Astrocyte of the hippocampus (primary cell): Measurements from ENCODE around the gene TPRG1.
A peak's percentile ranks its signal among the peaks of the same experiment; 100 is the strongest.

Source experiments
- DNase-seq: peaks from one replicate; pipeline ENCODE4 v3.0.0; 2011; ENCODE audit warnings: low read depth, low spot score

TPRG1 gene

DNA sequence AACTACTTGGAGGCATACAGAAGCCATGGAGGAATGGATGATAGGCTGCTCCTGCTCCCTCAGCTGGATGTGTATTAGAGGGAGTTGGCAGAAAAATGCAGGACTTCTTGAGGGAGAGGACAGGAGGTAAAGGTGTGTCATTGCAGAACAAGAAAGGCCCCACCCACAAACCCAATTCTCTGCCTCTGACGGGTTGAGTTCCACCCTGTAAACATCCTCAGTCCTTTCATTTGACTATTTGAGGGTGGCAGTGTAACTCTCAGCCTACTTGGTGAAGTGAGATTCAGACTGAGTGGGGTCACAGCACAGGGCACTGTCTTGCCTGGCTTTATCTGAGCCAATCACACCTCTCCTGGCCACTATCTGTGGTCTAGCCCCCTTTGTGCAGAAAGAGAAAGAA is at the start of gene TPRG1:
TSS of gene TPRG1 (plus strand) at position 265 of the 400 bp plus-strand sequence. CDS start 35,414 bp downstream, outside the sequence.
- no peak for DNase-seq

GRCh38 chr3:189122110-189122509 is 49.7 kb upstream of the TPRG1 start:
- DNase-seq = no peak

DNA sequence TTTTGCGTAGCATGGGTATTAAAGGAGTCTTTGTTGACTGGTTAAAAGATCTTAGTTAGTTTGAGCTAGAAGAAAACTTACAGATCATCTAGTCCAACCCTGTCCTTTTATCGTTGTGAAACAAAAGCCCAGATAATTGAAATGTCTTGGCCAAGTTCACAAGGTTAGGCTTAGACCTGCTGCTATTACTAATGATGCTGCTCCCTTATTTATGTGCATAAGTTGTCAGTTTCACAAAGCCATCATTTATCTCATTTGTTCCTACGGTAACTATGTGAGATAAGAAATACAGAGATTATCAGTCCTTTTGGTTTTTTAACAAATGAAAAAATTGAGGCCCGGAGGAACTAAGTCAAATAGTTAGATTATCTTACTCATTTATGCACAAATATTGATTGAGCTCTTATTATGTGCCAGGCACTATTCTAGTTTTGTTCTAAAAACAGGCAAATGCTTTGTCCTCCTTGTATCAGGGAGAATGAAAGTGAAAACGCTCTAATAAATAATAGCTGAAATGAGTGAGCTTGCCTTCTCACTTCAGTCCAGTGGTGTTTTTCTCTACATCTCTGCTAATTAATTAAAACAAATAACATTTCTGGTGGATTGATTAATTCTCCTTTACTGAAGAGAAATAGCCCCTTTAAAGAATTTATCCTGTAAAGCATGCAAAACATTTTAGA is 49.1 kb upstream of the TPRG1 start:
- no peak for DNase-seq

GRCh38 chr3:189123595-189124387 is 48.0 kb upstream of the TPRG1 start:
- peak; percentile 40 for DNase-seq

- peak; percentile 91 for DNase-seq
Measured at GRCh38 chr3:189132231-189132671, 39.5 kb upstream of the TPRG1 start.

DNA sequence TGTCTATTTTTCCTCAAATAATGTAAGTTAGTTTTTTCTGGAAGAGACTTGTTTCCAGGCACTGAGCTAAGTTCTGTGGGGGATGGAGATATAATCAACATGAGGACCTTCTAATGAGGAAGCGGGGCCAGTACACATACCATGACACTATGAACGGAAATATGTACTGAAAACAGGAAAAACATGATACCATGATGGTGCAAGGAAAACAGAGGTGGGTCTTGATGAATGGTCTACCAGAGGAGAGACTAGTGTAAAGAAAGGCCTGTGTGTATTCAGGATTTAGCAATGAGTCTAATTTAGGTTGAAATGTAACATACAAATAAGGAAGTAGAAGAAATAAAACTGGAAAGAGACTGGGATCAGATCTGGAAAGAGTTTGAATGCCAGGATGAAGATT is 38.9 kb upstream of the TPRG1 start:
- no peak for DNase-seq

- DNase-seq = no peak
Measured at GRCh38 chr3:189133768-189134167, 38.0 kb upstream of the TPRG1 start.

- DNase-seq = peak; percentile 7
Measured at GRCh38 chr3:189137416-189137815, 34.4 kb upstream of the TPRG1 start.

DNA sequence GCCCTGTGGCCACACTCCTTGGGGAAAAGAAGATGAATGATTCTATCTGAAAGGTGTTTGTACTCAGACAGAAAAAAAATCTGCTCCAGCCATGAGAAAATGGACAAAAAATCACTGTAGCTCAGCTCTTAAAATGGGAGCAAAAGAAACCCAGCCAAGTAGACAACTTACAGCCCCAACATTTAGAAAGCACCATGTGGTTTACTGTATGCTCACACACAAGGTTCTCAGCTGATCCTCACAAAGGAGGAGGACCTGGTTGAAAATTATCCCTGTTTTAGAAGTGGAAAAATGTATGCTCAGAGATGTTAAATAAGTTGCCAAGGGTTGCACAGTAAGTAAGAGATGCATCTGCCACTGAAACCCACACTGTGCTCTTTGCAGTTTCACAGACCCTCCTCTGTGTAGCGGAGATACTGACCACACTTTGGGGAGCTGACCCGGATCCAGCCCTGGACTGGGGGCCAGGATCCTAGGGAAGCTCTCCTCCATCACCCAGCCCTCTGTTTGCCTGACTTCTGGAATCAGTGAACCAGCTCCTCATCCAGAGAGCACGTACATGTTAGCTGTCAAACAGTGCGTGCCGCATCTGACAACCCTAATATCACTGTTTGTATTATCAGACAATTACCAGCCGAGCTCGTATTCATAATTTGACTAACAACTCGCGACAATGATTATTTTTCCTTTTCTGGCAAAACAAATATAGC is 32.7 kb upstream of the TPRG1 start:
- no peak for DNase-seq

DNA sequence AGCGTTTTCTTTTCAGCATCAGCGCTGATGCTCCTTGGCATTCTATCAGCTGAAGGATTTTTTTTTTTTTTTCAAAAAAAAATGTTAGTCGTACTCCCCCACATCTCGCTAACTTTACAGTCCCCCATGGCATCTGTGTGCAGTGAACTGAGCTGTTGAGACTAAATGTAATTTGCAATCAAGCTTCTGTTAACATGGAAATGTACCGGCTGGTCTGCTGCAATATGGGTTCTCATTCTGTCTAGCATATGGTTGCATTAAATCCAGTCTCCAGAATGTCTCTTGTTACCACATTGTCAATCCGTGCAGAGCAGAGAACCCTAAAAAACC is 32.2 kb upstream of the TPRG1 start:
- no peak for DNase-seq

- DNase-seq = no peak
Measured at GRCh38 chr3:189142527-189142926, 29.2 kb upstream of the TPRG1 start.

DNA sequence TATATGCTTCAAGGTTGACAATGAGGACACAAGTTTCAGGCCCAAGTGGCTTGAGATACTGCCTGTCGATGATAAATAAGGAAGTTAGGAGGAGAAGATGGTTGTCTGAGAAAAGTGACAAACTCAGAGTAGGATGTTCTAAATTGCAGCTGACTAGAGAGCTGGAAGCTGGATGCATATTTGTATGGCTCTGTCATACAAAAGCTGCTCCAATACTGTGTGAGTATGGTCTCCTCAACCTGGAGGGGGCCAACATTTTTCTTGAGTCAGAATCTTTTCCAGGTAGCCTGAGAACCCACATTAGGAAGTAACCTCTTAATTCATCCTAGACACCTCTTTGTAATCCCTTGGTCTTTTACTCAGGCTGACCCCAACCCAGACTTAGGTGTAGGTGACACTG is 28.4 kb upstream of the TPRG1 start:
- DNase-seq = peak; percentile 41

GRCh38 chr3:189143771-189144170 is 28.0 kb upstream of the TPRG1 start:
- no peak for DNase-seq

DNA sequence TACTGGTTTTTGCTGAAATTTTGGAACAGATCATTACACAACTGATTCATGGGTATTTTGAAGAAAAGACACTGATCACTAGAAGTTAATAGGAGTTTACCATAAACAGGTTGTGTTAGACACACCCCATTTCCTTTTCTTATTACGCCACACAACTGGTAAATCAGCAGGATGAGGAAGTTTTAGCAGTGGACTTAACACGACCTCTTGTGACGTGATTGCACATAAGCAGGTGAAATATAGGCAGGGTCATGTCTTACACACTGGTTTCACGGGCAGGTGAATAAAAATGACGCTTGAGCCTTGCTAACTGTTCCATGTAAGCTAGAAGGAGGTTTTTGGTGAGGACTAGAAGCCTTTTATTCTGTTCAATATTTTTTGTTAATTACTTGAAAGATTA is 27.1 kb upstream of the TPRG1 start:
- DNase-seq = peak; percentile 18

- no peak for DNase-seq
Measured at GRCh38 chr3:189146848-189147247, 24.9 kb upstream of the TPRG1 start.

- DNase-seq = peak; percentile 80
Measured at GRCh38 chr3:189148081-189148507, 23.7 kb upstream of the TPRG1 start.

- DNase-seq = no peak
Measured at GRCh38 chr3:189149203-189149602, 22.6 kb upstream of the TPRG1 start.

- DNase-seq = no peak
Measured at GRCh38 chr3:189157232-189158007, 14.4 kb upstream of the TPRG1 start.

GRCh38 chr3:189158034-189158433 is 13.7 kb upstream of the TPRG1 start:
- DNase-seq = no peak

DNA sequence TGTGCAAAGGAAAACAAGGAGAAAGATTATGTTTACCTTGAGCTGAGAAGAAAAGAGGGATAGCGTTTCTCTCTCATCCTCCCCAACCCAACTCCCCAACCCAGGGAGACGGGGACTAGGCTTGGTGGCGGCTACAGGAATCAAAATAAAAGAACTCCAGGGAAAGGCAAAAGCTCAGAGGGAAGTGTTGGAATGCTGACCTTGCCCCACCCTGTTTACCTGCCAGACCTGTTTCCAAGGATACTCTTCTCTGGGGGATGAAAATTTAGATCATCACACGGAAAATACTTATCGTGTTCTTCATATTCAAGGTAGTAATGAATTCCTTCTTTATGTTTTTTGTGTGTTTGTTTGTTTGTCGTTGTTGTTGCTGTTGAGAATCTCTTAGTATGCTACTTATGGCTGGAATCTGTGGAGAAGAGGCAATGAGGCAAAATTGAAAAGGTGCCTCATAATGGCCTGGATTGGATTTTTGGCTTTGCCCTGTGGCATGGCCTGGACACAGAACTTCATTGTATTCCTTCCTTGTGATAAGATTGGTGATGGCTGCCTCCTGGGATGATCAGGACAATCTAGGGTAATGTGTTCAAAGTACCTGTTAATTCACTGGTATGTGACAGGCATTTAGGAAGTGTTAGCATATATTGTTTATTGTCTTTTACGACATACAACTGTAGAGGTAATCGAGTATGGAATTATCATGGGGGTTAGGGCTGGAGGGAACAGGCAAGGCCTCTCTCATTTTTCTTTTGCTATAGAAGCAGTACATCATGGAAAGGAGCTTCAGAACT is 11.1 kb upstream of the TPRG1 start:
- no peak for DNase-seq

DNA sequence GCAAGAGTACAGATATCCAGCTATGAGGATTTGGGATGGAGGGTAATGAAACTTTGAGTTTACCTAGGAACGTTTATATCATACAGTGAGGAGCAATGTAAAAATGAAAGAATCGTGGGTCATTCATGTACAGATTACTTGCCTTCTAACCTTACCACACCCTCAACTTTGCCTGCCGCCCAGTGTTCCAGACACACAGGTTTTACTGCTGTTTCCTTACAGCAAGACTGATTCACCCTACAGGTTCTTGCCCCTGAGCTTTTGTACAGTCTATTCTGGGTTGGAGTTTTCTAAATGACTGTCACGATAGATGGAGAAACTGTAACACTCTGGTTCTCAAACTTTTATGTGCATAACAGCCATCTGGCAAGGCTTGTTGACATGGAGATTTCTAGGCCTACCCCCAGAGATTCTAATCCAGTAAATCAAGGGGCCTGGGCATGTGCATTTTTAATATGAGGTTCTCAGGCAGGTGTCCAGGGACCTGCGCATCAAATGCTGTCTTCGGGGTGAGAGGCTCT is 6.6 kb upstream of the TPRG1 start:
- no peak for DNase-seq
